Measurements from ENCODE around the gene PSEN1.

Gene PSEN1

DNA sequence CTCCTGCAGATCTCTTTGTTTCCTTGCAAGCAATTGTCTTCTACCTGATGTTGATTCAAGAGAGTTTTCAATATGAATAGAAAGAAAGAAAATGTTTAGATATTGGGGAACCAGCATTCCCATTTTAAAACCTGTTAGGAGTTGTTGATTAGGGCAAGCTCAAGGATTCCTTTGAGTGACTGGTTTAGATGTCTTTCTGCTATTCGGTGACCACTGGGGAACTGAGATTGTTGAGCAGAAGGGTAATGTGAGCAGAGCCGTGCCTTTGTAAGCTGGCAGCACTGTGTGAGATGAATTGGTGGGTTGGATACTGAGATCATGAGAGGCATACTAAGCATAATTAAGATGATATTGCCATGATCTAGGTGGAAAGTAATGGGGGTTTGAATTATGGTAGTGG is 61.9 kb downstream of the PSEN1 start:
- TF ChIP-seq, protein P1, sequence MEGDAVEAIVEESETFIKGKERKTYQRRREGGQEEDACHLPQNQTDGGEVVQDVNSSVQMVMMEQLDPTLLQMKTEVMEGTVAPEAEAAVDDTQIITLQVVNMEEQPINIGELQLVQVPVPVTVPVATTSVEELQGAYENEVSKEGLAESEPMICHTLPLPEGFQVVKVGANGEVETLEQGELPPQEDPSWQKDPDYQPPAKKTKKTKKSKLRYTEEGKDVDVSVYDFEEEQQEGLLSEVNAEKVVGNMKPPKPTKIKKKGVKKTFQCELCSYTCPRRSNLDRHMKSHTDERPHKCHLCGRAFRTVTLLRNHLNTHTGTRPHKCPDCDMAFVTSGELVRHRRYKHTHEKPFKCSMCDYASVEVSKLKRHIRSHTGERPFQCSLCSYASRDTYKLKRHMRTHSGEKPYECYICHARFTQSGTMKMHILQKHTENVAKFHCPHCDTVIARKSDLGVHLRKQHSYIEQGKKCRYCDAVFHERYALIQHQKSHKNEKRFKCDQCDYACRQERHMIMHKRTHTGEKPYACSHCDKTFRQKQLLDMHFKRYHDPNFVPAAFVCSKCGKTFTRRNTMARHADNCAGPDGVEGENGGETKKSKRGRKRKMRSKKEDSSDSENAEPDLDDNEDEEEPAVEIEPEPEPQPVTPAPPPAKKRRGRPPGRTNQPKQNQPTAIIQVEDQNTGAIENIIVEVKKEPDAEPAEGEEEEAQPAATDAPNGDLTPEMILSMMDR (IDR thresholded peaks at IDR 0.05; ENCODE audit: low read depth, low read length), result no peak
- DNase-seq (ENCODE audit: extremely low read depth, low read depth), result no peak

- TF ChIP-seq, protein P1 (IDR thresholded peaks at IDR 0.05; ENCODE audit: low read depth, low read length), result no peak
- no peak for DNase-seq (ENCODE audit: extremely low read depth, low read depth)
These were observed 67.2 kb downstream of the PSEN1 start for GRCh38 chr14:73203527-73203926.

DNA sequence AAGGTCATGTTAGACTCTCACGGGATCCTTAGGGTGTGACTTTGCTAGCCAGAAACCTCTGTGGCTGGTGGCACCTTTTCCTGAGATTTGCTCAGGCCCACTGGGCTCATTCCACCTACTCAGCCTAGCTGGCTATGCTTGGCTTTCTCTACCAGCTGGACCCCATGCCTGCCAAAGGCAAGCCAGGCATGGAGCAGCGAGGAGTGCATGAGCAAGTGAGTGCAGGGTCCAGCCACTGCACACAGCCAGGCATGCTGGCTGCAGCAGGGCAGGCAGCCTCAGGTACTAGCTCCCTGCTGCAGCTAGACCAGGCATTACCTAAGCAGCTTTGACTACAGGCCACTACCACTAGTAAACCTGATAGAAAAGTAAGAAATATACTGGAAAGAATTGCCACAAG is 71.3 kb downstream of the PSEN1 start:
- DNase-seq (ENCODE audit: extremely low read depth, low read depth), result no peak
- TF ChIP-seq, protein P1 (IDR thresholded peaks at IDR 0.05; ENCODE audit: low read depth, low read length), result no peak

- DNase-seq (ENCODE audit: extremely low read depth, low read depth), result no peak
- TF ChIP-seq, protein P1 (IDR thresholded peaks at IDR 0.05; ENCODE audit: low read depth, low read length), result no peak
These were observed 72.1 kb downstream of the PSEN1 start for GRCh38 chr14:73208390-73208789.

- TF ChIP-seq, protein P1 (IDR thresholded peaks at IDR 0.05; ENCODE audit: low read depth, low read length), result no peak
- DNase-seq (ENCODE audit: extremely low read depth, low read depth), result no peak
These were observed 72.5 kb downstream of the PSEN1 start for GRCh38 chr14:73208846-73209245.

- no peak for DNase-seq (ENCODE audit: extremely low read depth, low read depth)
- TF ChIP-seq, protein P1 (IDR thresholded peaks at IDR 0.05; ENCODE audit: low read depth, low read length), result no peak
These were observed 73.6 kb downstream of the PSEN1 start for GRCh38 chr14:73209953-73210352.

DNA sequence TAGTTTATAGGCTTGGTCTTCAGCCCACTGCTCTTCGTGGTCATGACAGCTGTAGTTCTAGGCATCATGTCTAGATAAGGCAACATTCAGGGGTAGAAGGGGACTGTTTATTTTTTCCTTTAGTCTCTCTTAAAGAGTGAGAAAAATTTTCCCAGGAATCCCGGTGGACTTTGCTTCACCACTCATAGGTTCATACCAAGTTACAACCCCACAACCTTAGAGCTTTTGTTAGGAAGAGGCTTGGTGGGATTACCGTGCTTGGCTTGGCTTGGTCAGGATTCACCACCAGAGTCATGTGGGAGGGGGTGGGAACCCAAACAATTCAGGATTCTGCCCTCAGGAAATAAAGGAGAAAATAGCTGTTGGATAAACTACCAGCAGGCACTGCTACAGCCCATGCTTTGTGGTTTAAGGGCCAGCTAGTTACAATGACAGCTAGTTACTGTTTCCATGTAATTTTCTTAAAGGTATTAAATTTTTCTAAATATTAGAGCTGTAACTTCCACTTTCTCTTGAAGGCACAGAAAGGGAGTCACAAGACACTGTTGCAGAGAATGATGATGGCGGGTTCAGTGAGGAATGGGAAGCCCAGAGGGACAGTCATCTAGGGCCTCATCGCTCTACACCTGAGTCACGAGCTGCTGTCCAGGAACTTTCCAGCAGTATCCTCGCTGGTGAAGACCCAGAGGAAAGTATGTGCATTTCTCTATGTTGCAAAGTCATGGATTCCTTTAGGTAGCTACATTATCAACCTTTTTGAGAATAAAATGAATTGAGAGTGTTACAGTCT is 75.1 kb downstream of the PSEN1 start:
- TF ChIP-seq, protein P1 (IDR thresholded peaks at IDR 0.05; ENCODE audit: low read depth, low read length), result no peak
- DNase-seq (ENCODE audit: extremely low read depth, low read depth), result no peak

All from AG09319 (cell line).